ENCODE data around the gene KCNMB4. TPM values are rescaled to one million over a fixed set of nuclear protein-coding genes. Genes with fewer than 3 reads are reported as not detected.

The KCNMB4 gene, protein sequence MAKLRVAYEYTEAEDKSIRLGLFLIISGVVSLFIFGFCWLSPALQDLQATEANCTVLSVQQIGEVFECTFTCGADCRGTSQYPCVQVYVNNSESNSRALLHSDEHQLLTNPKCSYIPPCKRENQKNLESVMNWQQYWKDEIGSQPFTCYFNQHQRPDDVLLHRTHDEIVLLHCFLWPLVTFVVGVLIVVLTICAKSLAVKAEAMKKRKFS
- total RNA-seq (0.67 and 0.80 TPM in 2 replicates), polyA plus RNA-seq (0.66 and 0.82 TPM in 2 replicates), polyA minus RNA-seq (1.1 TPM in 2 replicates)
- 1.4 TPM for total RNA-seq (2013)

DNA sequence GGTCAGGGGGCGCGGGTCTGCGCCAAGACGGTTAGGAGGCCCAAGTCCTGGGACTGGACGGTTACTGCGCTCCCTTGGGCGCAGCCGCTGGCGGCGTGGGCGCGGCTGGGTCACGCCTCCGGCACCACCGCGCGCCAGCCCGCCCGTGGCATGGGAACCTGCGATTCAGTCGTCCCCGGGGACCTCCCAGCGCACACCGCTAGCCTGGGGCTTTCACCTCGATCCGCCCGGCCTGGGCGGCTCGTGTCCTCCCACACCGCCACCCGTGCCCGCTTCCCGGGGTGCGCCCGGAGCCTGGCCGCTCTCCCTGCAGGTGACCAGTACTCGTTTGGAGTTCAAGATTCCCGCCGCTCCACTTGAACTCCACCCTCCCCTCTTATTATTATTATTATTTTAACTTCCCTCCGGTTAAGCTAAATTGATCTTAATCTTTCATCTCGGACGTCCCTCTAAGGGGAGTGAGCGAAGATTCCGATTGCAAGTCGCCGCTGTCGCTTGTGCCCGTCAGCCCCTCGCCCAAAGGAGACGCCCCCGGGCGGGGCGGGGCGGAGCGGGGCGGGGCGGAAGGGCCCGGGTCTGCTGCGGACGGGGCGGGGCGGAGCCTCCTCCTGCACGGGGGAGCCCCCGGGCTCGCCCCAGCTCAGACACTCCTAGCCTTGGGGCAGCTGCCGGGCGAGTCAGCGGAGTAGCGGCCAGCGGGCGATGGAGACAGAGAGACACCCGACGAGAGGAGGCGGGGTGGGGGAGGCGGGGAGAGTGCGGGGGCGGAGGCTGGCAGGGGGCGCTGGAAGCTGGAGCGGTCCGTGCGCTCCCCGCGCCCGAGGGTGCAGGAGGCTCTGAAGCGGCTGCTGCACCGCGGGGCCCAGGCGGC lies at the start of gene KCNMB4:
Gene KCNMB4 (plus strand): TSS at position 643 of the 871 bp plus-strand sequence. CDS start 445 bp downstream, outside the sequence.
- TF ChIP-seq, protein P1, sequence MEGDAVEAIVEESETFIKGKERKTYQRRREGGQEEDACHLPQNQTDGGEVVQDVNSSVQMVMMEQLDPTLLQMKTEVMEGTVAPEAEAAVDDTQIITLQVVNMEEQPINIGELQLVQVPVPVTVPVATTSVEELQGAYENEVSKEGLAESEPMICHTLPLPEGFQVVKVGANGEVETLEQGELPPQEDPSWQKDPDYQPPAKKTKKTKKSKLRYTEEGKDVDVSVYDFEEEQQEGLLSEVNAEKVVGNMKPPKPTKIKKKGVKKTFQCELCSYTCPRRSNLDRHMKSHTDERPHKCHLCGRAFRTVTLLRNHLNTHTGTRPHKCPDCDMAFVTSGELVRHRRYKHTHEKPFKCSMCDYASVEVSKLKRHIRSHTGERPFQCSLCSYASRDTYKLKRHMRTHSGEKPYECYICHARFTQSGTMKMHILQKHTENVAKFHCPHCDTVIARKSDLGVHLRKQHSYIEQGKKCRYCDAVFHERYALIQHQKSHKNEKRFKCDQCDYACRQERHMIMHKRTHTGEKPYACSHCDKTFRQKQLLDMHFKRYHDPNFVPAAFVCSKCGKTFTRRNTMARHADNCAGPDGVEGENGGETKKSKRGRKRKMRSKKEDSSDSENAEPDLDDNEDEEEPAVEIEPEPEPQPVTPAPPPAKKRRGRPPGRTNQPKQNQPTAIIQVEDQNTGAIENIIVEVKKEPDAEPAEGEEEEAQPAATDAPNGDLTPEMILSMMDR (IDR thresholded peaks at IDR 0.05): no peak
- TF ChIP-seq EZH2 (IDR thresholded peaks at IDR 0.05; ENCODE audit: borderline replicate concordance, insufficient read depth, low read depth, low read length, poor library complexity, severe bottlenecking): no peak
- H3K79me2 ChIP-seq (ENCODE audit: control insufficient read depth, insufficient read depth, low read length): no peaks in the 10 kb centered on the region
- under 1% methylated on average over 86 of the region's 88 CpGs for WGBS (ENCODE audit: insufficient coverage)

More for the DNA sequence above, at the start of gene KCNMB4:
- Histone ChIP-seq H3K9me3 (ENCODE audit: control extremely low read depth in 1 of 3, control insufficient read depth in 2 of 3, insufficient read depth in 1 of 3, low read length in 2 of 3) (no peaks in the 10 kb centered on the region), H3K27me3 (replicated peaks in 1 of 4; ENCODE audit: control extremely low read depth in 1 of 4, control insufficient read depth in 3 of 4, insufficient read depth in 4 of 4, low read length in 3 of 4) (peaks cover 0 to 13% (median 9%) of the 10 kb centered on the region in 4 experiments), H3K4me3 (ENCODE audit: control extremely low read depth in 1 of 5, extremely low read depth in 1 of 5, insufficient read depth in 1 of 5, low read depth in 2 of 5, low read length in 4 of 5) (peak within 1 kb of the TSS; percentile 72 to 93 (median 76)), H2AFZ (ENCODE audit: insufficient read depth, low read depth, low read length, poor library complexity, severe bottlenecking) (peak within 1 kb of the TSS; percentile 88), H4K20me1 (ENCODE audit: control insufficient read depth, insufficient read depth, low read length, poor library complexity, severe bottlenecking) (no peaks in the 10 kb centered on the region), H3K27ac (ENCODE audit: low read length in 2 of 2) (peak within 1 kb of the TSS; percentile 15 to 41), H3K4me1 (ENCODE audit: control insufficient read depth in 2 of 2, insufficient read depth in 2 of 2, low read length in 2 of 2) (peaks cover 17 to 18% of the 10 kb centered on the region in 2 donors), H3K36me3 (replicated peaks in 1 of 2; ENCODE audit: control extremely low read depth in 1 of 2, control insufficient read depth in 1 of 2, extremely low read depth in 1 of 2, insufficient read depth in 2 of 2, low read length in 1 of 2) (no peaks in the 10 kb centered on the region), H3K9ac (ENCODE audit: low read length) (peak within 1 kb of the TSS; percentile 77), H3K4me2 (replicated peaks; ENCODE audit: low read depth, low read length, poor library complexity, severe bottlenecking) (peak within 1 kb of the TSS; percentile 93)
- no peaks in the 10 kb centered on the region for H3K9me3 Mint-ChIP-seq (ENCODE audit: insufficient read depth)
- intact Hi-C loops (cut with micrococcal nuclease): loop anchor here (2.0 to 5.0 kb wide), 3 partner anchors 39 to 629 kb away; partner anchors contain the start of genes CNOT2 and RAB3IP
- ChIA-PET CTCF (no interaction called here), POLR2A (no interaction called here)
- peak; percentile 82 for DNase-seq
- H3K27me3 Mint-ChIP-seq: peaks cover 6% of the 10 kb centered on the region
- H3K4me1 Mint-ChIP-seq: peaks cover 18% of the 10 kb centered on the region
- peak within 1 kb of the TSS; percentile 70 for H3K27ac Mint-ChIP-seq
- peak; percentile 87 for ATAC-seq (ENCODE audit: low read depth)
- peak within 1 kb of the TSS; percentile 96 for H3K4me3 Mint-ChIP-seq

All from B cell (primary cell).